ENCODE results near the gene CCDC63.
"Not testable (repeated sequence)": the region's sequence is repeated elsewhere in the genome, so short reads cannot be mapped to it uniquely, and the experiment has no call there.

Gene CCDC63

DNA sequence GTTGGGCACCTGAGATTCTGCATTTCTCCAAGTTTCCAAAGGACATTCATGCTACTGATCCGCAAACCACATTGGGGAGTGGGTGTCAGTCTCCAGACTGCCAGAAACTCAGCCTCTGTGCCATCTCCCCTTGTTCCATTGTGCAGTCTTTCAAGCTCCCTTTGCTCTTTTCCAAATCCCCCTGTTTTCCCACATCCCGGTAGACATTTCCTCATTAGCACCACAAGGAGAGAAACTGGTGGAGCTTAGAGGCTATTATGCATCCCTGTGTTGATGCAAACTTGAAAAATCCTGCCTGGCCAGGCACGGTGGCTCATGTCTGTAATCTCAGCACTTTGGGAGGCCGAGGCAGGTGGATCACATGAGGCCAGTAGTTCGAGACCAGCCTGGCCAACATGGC lies 10.7 kb downstream of the CCDC63 start:
- in situ Hi-C loops (cut with MboI; ENCODE audit: low sequenced_read_pairs, unreplicated experiment): no loop called here
- TF ChIP-seq, protein P1, sequence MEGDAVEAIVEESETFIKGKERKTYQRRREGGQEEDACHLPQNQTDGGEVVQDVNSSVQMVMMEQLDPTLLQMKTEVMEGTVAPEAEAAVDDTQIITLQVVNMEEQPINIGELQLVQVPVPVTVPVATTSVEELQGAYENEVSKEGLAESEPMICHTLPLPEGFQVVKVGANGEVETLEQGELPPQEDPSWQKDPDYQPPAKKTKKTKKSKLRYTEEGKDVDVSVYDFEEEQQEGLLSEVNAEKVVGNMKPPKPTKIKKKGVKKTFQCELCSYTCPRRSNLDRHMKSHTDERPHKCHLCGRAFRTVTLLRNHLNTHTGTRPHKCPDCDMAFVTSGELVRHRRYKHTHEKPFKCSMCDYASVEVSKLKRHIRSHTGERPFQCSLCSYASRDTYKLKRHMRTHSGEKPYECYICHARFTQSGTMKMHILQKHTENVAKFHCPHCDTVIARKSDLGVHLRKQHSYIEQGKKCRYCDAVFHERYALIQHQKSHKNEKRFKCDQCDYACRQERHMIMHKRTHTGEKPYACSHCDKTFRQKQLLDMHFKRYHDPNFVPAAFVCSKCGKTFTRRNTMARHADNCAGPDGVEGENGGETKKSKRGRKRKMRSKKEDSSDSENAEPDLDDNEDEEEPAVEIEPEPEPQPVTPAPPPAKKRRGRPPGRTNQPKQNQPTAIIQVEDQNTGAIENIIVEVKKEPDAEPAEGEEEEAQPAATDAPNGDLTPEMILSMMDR (IDR thresholded peaks at IDR 0.05; ENCODE audit: borderline replicate concordance, control extremely low read depth, extremely low read depth, insufficient read depth, missing control alignments): no peak
- no peak for DNase-seq (ENCODE audit: low spot score)

DNA sequence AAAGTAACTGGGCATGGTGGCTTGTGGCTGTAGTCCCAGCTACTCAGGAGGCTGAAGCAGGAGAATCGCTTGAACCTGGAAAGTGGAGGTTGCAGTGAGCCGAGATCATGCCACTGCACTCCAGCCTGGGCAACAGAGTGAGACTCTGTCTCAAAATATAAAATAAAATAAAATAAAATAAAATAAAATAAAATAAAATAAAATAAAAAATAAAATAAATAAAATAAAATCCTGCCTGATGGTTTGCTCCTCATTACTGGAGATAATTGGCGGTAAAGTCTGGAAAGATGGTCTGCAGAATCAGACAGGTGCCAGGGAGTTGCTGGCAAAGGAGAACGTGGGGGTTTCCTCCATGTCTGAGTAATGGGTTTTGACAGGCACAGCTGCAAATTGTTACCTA lies 11.2 kb downstream of the CCDC63 start:
- DNase-seq (ENCODE audit: low spot score); in situ Hi-C loops (cut with MboI; ENCODE audit: low sequenced_read_pairs, unreplicated experiment): not testable (repeated sequence)

DNA sequence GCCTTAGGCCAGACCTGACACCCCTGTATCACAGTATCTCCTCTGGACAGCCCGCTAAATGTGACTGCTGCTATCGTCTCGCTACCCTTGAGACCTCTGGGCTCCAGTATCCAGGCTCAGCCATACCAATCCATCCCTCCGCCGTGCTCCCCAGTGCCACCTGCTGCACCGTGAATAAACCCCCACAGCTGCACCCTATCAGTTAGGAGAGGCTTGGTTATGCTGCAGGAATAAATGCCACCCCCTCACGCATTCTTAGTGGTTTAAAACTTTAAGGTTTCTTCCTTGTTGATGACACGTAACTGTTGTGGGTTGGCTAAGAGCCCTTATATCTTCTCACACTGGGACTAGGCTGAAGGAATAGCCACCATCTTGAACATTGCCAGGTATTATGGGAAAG lies 12.1 kb downstream of the CCDC63 start:
- no peak for DNase-seq (ENCODE audit: low spot score)
- TF ChIP-seq, protein P1 (IDR thresholded peaks at IDR 0.05; ENCODE audit: borderline replicate concordance, control extremely low read depth, extremely low read depth, insufficient read depth, missing control alignments): no peak
- in situ Hi-C loops (cut with MboI; ENCODE audit: low sequenced_read_pairs, unreplicated experiment): no loop called here

DNA sequence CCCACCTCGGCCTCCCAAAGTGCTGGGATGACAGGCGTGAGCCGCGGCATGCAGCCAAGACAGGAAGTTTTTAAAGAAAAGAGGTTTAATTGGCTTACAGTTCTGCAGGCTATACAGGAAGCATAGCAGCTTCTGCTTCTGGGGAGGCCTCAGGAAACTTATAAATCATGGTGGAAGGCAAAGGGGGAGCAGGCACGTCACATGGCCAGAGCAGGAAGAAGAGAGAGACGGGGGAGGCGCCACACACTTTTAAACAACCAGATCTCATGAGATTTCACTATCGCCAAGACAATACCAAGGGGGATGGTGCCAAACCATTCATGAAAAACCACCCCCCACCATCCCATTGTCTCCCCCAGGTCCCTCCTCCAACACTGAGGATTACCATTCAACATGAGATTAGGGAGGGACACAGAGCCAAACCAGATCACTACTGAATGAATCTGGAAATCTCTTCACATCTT lies 14.1 kb downstream of the CCDC63 start:
- TF ChIP-seq, protein P1 (IDR thresholded peaks at IDR 0.05; ENCODE audit: borderline replicate concordance, control extremely low read depth, extremely low read depth, insufficient read depth, missing control alignments): no peak
- DNase-seq (ENCODE audit: low spot score): no peak
- in situ Hi-C loops (cut with MboI; ENCODE audit: low sequenced_read_pairs, unreplicated experiment): no loop called here

DNA sequence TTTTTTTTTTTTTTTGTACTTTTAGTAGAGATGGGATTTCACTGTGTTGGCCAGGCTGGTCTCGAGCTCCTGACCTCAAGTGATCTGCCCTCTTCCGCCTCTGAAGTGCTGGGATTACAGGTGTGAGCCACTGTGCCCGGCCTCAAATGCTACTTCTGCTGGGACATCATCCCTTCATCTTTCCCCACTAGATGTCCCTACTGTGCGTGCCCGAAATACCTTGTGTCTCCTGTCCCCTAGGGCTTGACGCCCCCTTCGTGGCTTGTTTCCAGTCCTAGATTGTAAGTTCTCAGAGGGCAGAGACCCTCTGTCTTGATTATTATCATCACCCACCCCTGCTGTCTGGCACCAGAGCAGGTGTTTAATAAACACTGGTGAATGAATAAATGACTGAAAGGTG lies 14.9 kb downstream of the CCDC63 start:
- in situ Hi-C loops (cut with MboI; ENCODE audit: low sequenced_read_pairs, unreplicated experiment): no loop called here
- DNase-seq (ENCODE audit: low spot score): no peak
- TF ChIP-seq, protein P1 (IDR thresholded peaks at IDR 0.05; ENCODE audit: borderline replicate concordance, control extremely low read depth, extremely low read depth, insufficient read depth, missing control alignments): no peak

DNA sequence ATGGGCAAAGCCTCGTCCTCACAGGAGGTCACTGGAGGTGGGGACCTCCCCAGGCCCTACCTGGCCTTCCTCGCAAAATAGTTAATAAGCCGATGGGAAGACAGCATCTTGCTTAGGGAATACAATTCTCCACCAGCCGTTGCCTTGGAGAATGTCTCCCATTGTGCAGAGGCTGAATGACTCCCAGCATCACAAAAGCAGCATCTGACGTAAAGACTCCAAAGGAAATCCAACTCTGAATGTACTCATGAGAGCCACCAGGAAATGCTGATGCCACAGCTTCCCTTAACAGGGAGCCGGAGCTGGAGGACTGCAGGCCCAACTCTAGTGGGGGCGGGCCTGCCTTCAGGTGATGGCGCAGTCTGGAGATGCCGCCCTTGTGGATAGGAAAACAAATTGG lies 15.5 kb downstream of the CCDC63 start:
- TF ChIP-seq, protein P1 (IDR thresholded peaks at IDR 0.05; ENCODE audit: borderline replicate concordance, control extremely low read depth, extremely low read depth, insufficient read depth, missing control alignments): no peak
- DNase-seq (ENCODE audit: low spot score): no peak
- in situ Hi-C loops (cut with MboI; ENCODE audit: low sequenced_read_pairs, unreplicated experiment): no loop called here

DNA sequence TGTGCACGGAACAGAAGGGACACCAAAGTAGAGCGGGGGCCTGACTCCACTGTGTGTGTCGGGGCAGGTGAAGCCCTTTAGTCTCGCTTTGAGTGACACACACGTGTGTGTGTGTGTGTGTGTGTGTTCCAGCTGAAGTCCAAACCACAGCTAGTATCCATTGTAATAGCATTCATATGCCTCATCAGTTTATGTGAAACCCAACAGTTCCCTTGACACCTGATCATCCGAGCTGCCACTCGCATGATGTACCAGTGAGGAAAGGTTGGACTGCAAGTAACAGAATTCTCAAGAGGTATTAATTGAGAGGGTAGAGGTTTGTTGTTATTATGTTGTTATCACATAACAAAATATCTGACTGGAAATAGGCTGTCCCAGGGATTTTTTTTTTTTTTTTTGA lies 16.4 kb downstream of the CCDC63 start:
- TF ChIP-seq, protein P1 (IDR thresholded peaks at IDR 0.05; ENCODE audit: borderline replicate concordance, control extremely low read depth, extremely low read depth, insufficient read depth, missing control alignments): no peak
- in situ Hi-C loops (cut with MboI; ENCODE audit: low sequenced_read_pairs, unreplicated experiment): no loop called here
- no peak for DNase-seq (ENCODE audit: low spot score)
